Tibial artery (tissue), 4 donors: Measurements from ENCODE around the gene BCL11B.

Source experiments
- DNase-seq, 2 donors: peaks; one replicate each; pipeline ENCODE4 v3.0.0-alpha.2; 2019
- H3K27ac ChIP-seq, 2 donors: fragments of 200-600 bp; sonication (generic) in 1 of 2; 1 replicate in 1 of 2; 2 replicates in 1 of 2; pipeline ENCODE4 v1.5.1; 2018 to 2019; ENCODE audit warnings: mild to moderate bottlenecking in 1 of 2
- H3K27me3 ChIP-seq, 2 donors: fragments of 200-600 bp; sonication (generic) in 1 of 2; one replicate each; pipeline versions ENCODE4 v1.5.1 to v1.6.0; 2016 to 2019
- H3K36me3 ChIP-seq, 3 donors: fragments of 200-600 bp; sonication (generic) in 2 of 3; one replicate each; pipeline ENCODE4 v1.5.1; 2016 to 2019; ENCODE audit warnings: mild to moderate bottlenecking in 2 of 3
- H3K4me1 ChIP-seq, 4 donors: fragments of 200-600 bp; sonication (generic) in 2 of 4; 1 replicate in 3 of 4; 2 replicates in 1 of 4; pipeline ENCODE4 v1.5.1; 2016 to 2019
- H3K4me3 ChIP-seq, 2 donors: fragments of 200-600 bp; sonication (generic) in 1 of 2; 1 replicate in 1 of 2; 2 replicates in 1 of 2; pipeline ENCODE4 v1.5.1; 2018 to 2019; ENCODE audit warnings: mild to moderate bottlenecking in 2 of 2
- H3K9me3 ChIP-seq, 3 donors: fragments of 200-600 bp; sonication (generic) in 1 of 3; one replicate each; pipeline ENCODE4 v1.5.1; 2016 to 2019
- intact Hi-C: fragments of 100-400 bp; cut with DNase I; formaldehyde crosslinking; loops from one replicate; pipeline ENCODE4 v1.15.0; 2023; ENCODE audit warnings: low total_unique reads
- TF ChIP-seq, protein P1 (sequence below), 2 experiments: fragments of 200-600 bp in 1 of 2; fragments of 450-650 bp in 1 of 2; IDR thresholded peaks; one replicate each; pipeline ENCODE4 v1.5.1; 2017 to 2019; ENCODE audit warnings: antibody characterized with exemption in 2 of 2, mild to moderate bottlenecking in 1 of 2, moderate library complexity in 1 of 2

The BCL11B gene

DNA sequence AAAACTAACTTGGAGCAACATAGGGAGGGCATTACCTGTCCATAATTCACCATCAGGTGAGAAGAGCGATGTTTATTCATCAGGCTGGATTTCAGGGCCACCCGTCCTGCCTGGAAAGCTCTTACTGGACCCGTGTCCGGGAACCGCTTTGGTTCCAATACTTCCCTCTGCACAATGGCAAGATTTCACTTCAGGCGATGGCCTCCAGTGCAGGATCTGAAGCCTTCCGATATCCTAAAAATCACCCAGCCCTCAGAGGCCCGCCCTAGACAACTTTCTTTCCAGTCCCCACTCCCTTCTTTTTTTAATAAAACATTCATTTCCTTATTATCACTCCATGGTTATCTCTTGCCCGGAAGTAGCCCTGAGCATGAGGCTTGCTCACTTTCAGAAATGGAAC is 92.5 kb downstream of the BCL11B start:
- intact Hi-C loops: no loop called here
- TF ChIP-seq, protein P1, sequence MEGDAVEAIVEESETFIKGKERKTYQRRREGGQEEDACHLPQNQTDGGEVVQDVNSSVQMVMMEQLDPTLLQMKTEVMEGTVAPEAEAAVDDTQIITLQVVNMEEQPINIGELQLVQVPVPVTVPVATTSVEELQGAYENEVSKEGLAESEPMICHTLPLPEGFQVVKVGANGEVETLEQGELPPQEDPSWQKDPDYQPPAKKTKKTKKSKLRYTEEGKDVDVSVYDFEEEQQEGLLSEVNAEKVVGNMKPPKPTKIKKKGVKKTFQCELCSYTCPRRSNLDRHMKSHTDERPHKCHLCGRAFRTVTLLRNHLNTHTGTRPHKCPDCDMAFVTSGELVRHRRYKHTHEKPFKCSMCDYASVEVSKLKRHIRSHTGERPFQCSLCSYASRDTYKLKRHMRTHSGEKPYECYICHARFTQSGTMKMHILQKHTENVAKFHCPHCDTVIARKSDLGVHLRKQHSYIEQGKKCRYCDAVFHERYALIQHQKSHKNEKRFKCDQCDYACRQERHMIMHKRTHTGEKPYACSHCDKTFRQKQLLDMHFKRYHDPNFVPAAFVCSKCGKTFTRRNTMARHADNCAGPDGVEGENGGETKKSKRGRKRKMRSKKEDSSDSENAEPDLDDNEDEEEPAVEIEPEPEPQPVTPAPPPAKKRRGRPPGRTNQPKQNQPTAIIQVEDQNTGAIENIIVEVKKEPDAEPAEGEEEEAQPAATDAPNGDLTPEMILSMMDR (IDR thresholded peaks at IDR 0.05): no peak
- no peak for DNase-seq
- Histone ChIP-seq H3K27ac (no peak overlapping the region), H3K9me3 (no peaks in the 10 kb centered on the region), H3K27me3 (peaks cover 0 to 9% of the 10 kb centered on the region in 2 donors), H3K4me3 (no peak overlapping the region), H3K4me1 (no peaks in the 10 kb centered on the region), H3K36me3 (no peaks in the 10 kb centered on the region)

DNA sequence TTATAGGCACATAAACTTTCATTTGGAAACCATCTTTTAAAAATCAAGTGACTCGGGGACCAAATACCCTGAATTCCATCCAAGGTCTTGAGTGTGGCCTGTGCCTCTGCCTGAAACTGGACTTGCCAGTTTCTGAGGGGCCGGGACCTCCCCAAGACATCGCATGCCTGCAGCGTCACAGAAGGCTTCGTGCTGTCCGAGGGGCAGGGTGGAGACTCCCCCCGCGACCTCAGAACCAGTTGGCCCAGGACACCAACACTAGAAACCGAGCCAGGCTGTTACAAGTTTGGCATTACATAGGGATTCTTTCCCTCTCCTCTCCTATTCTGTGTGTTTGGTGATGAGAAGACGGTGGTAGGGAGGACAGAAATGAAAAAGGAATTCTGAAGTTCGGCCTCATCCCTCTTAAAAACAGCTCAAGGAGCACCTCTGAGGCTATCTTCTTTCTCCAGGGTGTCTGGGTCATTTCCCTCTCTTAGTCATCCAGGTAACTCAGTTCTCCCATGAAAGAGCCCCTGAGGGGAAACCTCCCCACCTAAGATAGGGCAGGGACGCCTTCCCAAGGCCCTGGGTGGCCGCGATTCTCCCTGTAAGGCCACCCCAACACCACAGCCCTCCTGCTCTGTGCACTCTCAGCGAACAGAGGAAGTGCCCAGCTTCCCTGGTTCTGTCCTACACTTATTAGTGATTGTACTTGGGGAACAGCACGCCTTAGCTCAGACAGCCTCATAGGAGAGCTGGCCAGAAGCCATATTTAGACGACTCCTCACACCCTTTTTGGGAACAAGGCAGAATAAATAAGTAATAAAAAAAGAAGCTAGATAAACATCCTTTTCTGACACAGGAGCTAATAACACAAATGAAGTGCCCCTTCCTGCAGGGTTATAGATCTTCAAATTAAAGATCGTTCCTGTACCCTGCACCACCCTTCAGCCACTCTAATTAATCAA is 93.8 kb downstream of the BCL11B start:
- no peak for DNase-seq
- Histone ChIP-seq H3K4me1 (no peaks in the 10 kb centered on the region), H3K27me3 (peaks cover 0 to 4% of the 10 kb centered on the region in 2 donors), H3K4me3 (no peak overlapping the region), H3K27ac (no peak overlapping the region), H3K36me3 (no peaks in the 10 kb centered on the region), H3K9me3 (no peaks in the 10 kb centered on the region)
- intact Hi-C loops: no loop called here
- TF ChIP-seq, protein P1 (IDR thresholded peaks at IDR 0.05): no peak

DNA sequence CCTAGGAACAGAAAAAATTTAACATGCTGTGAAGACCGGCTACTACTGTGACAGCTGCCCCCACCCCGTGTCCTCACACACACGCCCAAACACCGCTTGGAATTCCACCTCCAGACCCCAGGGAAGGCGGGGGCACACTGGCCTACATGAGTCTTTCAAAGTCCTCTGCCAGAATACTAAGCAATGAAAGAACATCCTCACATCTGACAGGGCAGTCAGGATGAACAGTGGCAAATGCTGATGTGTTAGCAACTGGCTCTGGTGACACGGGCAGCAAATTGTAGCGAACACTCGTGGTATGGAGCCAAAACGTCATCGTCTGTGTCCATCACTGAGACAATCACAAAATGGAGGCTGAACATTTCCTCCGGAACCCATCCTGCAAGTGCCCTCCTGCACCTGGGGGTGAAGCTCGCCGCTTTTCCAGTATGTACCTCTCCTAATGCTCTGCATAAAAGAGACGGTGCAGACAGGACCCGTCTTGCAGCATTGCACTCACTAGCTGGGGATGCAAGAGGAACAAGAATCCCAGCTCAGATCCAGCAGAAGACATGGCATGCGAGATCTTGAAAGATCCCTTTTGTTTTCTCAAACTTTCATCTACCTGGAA is 94.8 kb downstream of the BCL11B start:
- Histone ChIP-seq H3K4me1 (no peaks in the 10 kb centered on the region), H3K9me3 (no peaks in the 10 kb centered on the region), H3K4me3 (no peak overlapping the region), H3K27me3 (peaks cover 0 to 3% of the 10 kb centered on the region in 2 donors), H3K36me3 (no peaks in the 10 kb centered on the region), H3K27ac (no peak overlapping the region)
- TF ChIP-seq, protein P1 (IDR thresholded peaks at IDR 0.05): no peak
- DNase-seq: no peak
- intact Hi-C loops: no loop called here

DNA sequence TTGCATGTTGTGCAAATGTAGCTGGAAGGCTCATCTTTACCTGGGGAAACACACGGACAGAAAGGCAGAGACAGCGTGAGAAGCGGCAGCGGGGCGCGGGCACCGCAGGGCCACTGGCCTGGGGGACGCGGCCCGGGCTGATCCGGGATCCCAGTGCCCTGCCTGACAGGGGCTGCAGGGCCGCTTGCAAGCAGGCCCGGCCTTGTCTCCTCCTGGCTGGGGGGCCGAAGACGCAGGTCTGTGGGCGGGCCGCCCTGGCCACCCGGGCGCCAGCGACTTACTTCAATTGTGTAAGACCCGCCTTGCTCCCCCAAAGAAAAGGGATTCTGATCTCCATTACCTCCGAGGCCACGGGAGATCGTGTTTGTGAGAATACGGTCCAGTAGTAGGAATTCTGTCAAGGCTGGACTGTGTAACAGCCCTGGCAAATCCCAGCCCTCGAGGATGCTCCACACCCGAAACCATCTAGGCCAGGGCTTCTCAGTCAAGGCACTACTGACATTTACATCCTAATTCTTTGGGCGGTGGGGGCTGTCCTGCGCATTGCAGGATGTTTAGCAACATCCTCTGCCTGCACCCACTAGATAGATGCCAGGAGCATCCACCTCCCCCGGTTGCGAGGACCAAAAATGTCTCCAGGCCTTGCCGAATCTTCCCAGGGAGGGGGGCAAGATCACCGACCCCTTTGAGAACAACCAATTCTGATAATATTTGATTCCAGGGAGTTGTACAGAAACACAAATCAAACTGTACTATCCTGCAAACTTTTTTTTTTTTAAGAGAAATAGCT is 95.6 kb downstream of the BCL11B start:
- Histone ChIP-seq H3K36me3 (no peaks in the 10 kb centered on the region), H3K4me3 (no peak overlapping the region), H3K4me1 (no peaks in the 10 kb centered on the region), H3K27ac (no peak overlapping the region), H3K27me3 (no peaks in the 10 kb centered on the region), H3K9me3 (no peaks in the 10 kb centered on the region)
- intact Hi-C loops: no loop called here
- TF ChIP-seq, protein P1 (IDR thresholded peaks at IDR 0.05): no peak
- DNase-seq: no peak

DNA sequence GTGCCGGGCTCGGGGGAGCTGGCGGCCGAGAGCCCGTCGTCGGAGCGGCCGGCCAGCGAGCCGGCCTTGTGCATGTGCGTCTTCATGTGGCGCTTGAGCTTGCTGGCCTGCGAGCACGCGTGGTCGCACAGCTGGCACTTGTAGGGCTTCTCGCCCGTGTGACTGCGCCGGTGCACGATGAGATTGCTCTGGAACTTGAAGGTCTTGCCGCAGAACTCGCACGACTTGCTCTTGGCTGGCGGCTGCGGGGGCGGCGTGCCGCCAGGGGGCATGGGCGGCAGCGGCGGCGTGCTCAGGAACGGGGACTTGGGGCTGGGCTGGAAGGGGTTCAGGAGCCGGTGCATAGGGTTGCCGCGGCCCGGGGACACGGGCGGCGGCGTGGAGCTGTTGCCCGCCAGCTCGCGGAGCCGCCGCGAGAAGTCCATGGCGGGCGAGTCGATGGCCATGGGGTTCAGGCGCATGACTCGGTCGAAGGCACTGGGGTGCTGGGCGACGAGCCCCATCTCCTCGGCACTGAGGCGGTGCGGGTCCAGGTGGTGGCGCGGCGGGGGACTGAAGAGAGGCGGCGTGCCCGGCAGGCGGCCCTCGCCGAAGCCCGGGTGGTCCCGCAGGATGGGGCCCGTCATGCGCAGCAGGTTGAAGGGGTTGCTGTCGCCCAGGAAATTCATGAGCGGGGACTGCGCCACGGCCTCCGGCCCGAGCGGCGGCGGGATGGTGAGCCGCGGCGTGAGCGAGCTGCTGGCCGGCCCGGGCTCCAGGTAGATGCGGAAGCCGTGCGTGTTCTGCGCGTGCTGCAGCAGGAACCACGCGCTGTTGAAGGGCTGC is 96.5 kb downstream of the BCL11B start:
- no peaks in the 10 kb centered on the region for H3K4me1 ChIP-seq
- intact Hi-C loops: no loop called here
- no peak for DNase-seq
- no peaks in the 10 kb centered on the region for H3K9me3 ChIP-seq
- no peaks in the 10 kb centered on the region for H3K36me3 ChIP-seq
- H3K27me3 ChIP-seq: no peaks in the 10 kb centered on the region
- no peak overlapping the region for H3K4me3 ChIP-seq
- no peak overlapping the region for H3K27ac ChIP-seq
- TF ChIP-seq, protein P1 (IDR thresholded peaks at IDR 0.05): no peak
